DOHH2 (cell line): ENCODE measurements around the gene ALKBH6.

Experiments
- H3F3A ChIP-seq: fragments of 200-600 bp; sonication (generic), shearing (Covaris generic); 2 replicates; pipeline ENCODE4 v1.6.0; 2016; ENCODE audit warnings: antibody characterized with exemption, mild to moderate bottlenecking; ENCODE audit not compliant: control insufficient read depth, insufficient read depth
- H3K27ac ChIP-seq: fragments of 200-600 bp; sonication (generic); 2 replicates; pipeline ENCODE4 v1.5.1; 2014; ENCODE audit warnings: low read depth, mild to moderate bottlenecking, low read length, moderate library complexity
- H3K27me3 ChIP-seq: fragments of 200-600 bp; sonication (generic); 2 replicates; pipeline ENCODE4 v1.6.1; 2014; ENCODE audit warnings: mild to moderate bottlenecking, low read length, mixed read lengths; ENCODE audit not compliant: control insufficient read depth
- H3K36me3 ChIP-seq: fragments of 200-600 bp; sonication (generic); 2 replicates; pipeline ENCODE4 v1.6.1; 2014; ENCODE audit warnings: mild to moderate bottlenecking, low read length, moderate library complexity, mixed read lengths; ENCODE audit not compliant: control insufficient read depth
- H3K4me1 ChIP-seq: fragments of 200-600 bp; sonication (generic); 2 replicates; pipeline ENCODE4 v1.6.1; 2014; ENCODE audit warnings: mild to moderate bottlenecking, low read length, mixed read lengths; ENCODE audit not compliant: control insufficient read depth
- H3K4me2 ChIP-seq: fragments of 200-600 bp; sonication (generic); 2 replicates; pipeline ENCODE4 v1.6.0; 2014; ENCODE audit warnings: mild to moderate bottlenecking, low read length, moderate library complexity
- H3K4me3 ChIP-seq: fragments of 200-600 bp; sonication (generic); 2 replicates; pipeline ENCODE4 v1.5.1; 2014; ENCODE audit warnings: mild to moderate bottlenecking, low read length, mixed read lengths
- H3K79me2 ChIP-seq: fragments of 200-600 bp; sonication (generic); 2 replicates; pipeline ENCODE4 v1.6.1; 2014; ENCODE audit warnings: mild to moderate bottlenecking, low read length, mixed read lengths; ENCODE audit not compliant: control insufficient read depth
- H3K9me2 ChIP-seq: fragments of 200-600 bp; sonication (generic); replicated peaks from 2 replicates; pipeline ENCODE4 v1.6.1; 2014; ENCODE audit warnings: mild to moderate bottlenecking, low read length, mixed read lengths; ENCODE audit not compliant: control insufficient read depth
- H3K9me3 ChIP-seq: fragments of 200-600 bp; sonication (generic); 2 replicates; pipeline ENCODE4 v1.6.1; 2014; ENCODE audit warnings: antibody characterized with exemption, low read length, mixed read lengths; ENCODE audit not compliant: control insufficient read depth, insufficient read depth
- H4K20me1 ChIP-seq: fragments of 200-600 bp; sonication (generic); 2 replicates; pipeline ENCODE4 v1.6.0; 2014; ENCODE audit warnings: low read depth, mild to moderate bottlenecking, antibody characterized with exemption, low read length, moderate library complexity; ENCODE audit not compliant: control insufficient read depth, insufficient read depth
- CTCF ChIP-seq: fragments of 200-600 bp; sonication (generic); IDR thresholded peaks from one replicate; pipeline ENCODE4 v1.5.1; 2014; ENCODE audit warnings: antibody characterized with exemption, mild to moderate bottlenecking, low read depth, low read length; ENCODE audit not compliant: poor library complexity, severe bottlenecking
- EZH2phosphoT487 ChIP-seq: fragments of 200-600 bp; sonication (generic); IDR thresholded peaks from 2 replicates; pipeline ENCODE4 v1.6.1; 2017; ENCODE audit warnings: borderline replicate concordance, mild to moderate bottlenecking, antibody characterized with exemption, low read length, moderate library complexity, mixed read lengths

ALKBH6 gene

GRCh38 chr19:36014012-36014924 is at the start of gene ALKBH6:
TSS of gene ALKBH6 (minus strand) at chr19:36014213. CDS start at chr19:36013397, 816 bp downstream.
- peak within 1 kb of the TSS; percentile 90 for H3K4me3 ChIP-seq
- peaks cover 21% of the 10 kb centered on the region for H3K4me1 ChIP-seq
- peaks cover 11% of the 10 kb centered on the region for H3K36me3 ChIP-seq
- H3F3A ChIP-seq = 0 out of 2 replicates have a peak, but pooled peaks cover 5% of the 10 kb centered on the region
- no peaks in the 10 kb centered on the region for H3K9me3 ChIP-seq
- no peaks in the 10 kb centered on the region for H4K20me1 ChIP-seq
- TF ChIP-seq CTCF (no peak), EZH2phosphoT487 (no peak)
- no peaks in the 10 kb centered on the region for H3K27me3 ChIP-seq
- H3K79me2 ChIP-seq = peaks cover 28% of the 10 kb centered on the region
- no peaks in the 10 kb centered on the region for H3K9me2 ChIP-seq
- peak within 1 kb of the TSS; percentile 33 for H3K27ac ChIP-seq
- peak within 1 kb of the TSS; percentile 84 for H3K4me2 ChIP-seq

DNA sequence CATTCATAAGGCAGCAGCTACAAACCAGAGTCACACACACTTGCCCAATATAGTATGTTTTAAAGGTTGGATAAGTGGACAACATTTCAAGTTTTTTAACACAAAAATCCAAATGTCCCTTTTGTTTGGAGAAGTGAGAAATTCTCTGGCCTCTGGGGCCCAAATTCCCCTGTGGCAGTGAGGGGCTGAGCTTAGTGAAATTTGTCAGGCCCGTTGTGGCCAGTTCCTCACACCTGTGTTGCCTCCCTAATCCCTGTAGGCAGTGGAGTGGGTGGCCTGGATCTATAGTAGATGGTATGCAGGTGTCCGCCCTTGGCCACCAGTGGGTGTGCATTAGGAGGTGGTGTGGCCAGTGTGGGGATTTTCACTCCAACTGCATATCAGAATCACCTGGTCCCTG is 47.4 kb upstream of the ALKBH6 start:
- H3K4me2 ChIP-seq = no peak overlapping the region
- H4K20me1 ChIP-seq = no peaks in the 10 kb centered on the region; the same call in none of the 2 replicates
- no peak overlapping the region for H3K27ac ChIP-seq
- no peaks in the 10 kb centered on the region for H3F3A ChIP-seq
- no peaks in the 10 kb centered on the region for H3K9me3 ChIP-seq
- H3K27me3 ChIP-seq = no peaks in the 10 kb centered on the region
- H3K4me3 ChIP-seq = no peak overlapping the region
- H3K79me2 ChIP-seq = peaks cover 52% of the 10 kb centered on the region
- TF ChIP-seq CTCF = no peak
- TF ChIP-seq EZH2phosphoT487 = no peak
- H3K9me2 ChIP-seq = no peaks in the 10 kb centered on the region
- H3K4me1 ChIP-seq = peaks cover 8% of the 10 kb centered on the region
- H3K36me3 ChIP-seq = peaks cover 87% of the 10 kb centered on the region

- no peaks in the 10 kb centered on the region for H3K27me3 ChIP-seq
- H3K27ac ChIP-seq = no peak overlapping the region
- H3K4me1 ChIP-seq = peaks cover 15% of the 10 kb centered on the region
- peaks cover 62% of the 10 kb centered on the region for H3K79me2 ChIP-seq
- no peaks in the 10 kb centered on the region for H3K9me3 ChIP-seq
- peaks cover 3% of the 10 kb centered on the region for H4K20me1 ChIP-seq
- H3K4me3 ChIP-seq = no peak overlapping the region
- no peaks in the 10 kb centered on the region for H3K9me2 ChIP-seq
- peaks cover 82% of the 10 kb centered on the region for H3K36me3 ChIP-seq
- TF ChIP-seq EZH2phosphoT487 = no peak
- peak; percentile 52 for TF ChIP-seq CTCF
- no peak overlapping the region for H3K4me2 ChIP-seq
- no peaks in the 10 kb centered on the region for H3F3A ChIP-seq
These were observed 46.4 kb upstream of the ALKBH6 start for GRCh38 chr19:36060430-36060829.
